K562 (cell line): ENCODE measurements around the gene OR8B4. TPM values are rescaled to one million over a fixed set of nuclear protein-coding genes. Genes with fewer than 3 reads are reported as not detected.
A peak's percentile ranks its signal among the peaks of the same experiment; 100 is the strongest.

Source experiments
- ATAC-seq: fragments of 200-7000 bp; cut with Tn5 transposase; 3 replicates; pipeline ENCODE4 v1.9.1; 2020; ENCODE audit warnings: moderate library complexity
- BruUV-seq: library from RNA; stranded (reverse); fragments of 400-500 nt; replicated peaks from 2 replicates; lab custom pipeline; 2021; lab: Mats Ljungman, UMichigan
- CTCF ChIA-PET: fragments of 300-600 bp; formaldehyde crosslinking; extraction: SDS; loops from one replicate; lab custom pipeline; 2021; ENCODE audit warnings: low intra/inter-chr PET ratio; lab: Yijun Ruan, JAX
- POLR2A ChIA-PET: fragments of 300-600, 350-650 bp; sonication (Branson Sonifier 250); formaldehyde crosslinking; extraction: SDS; loops from one replicate; lab custom pipeline; 2021; ENCODE audit warnings: antibody characterized with exemption, inconsistent platforms; lab: Yijun Ruan, JAX
- DNase-seq, 4 experiments: peaks; one replicate each; pipeline versions ENCODE4 v3.0.0 to v3.0.0-alpha.2; 2011 to 2018; ENCODE audit warnings: low spot score in 3 of 4, mixed read lengths in 3 of 4; ENCODE audit errors: extremely low read depth in 1 of 4
- FAIRE-seq: peaks from 2 replicates; lab custom pipeline; 2011; peaks lifted over from hg19 to GRCh38; lab: Jason Lieb, UNC
- H2AFZ ChIP-seq: 2 replicates; pipeline ENCODE4 v1.6.0; 2011; ENCODE audit warnings: low read depth, low read length, control low read depth, inconsistent platforms
- H3K27ac ChIP-seq: fragments of 200-600 bp; 3 replicates; pipeline ENCODE4 v1.8.0; 2011; ENCODE audit warnings: low read depth, mild to moderate bottlenecking, control low read depth, inconsistent platforms, low read length, moderate library complexity, mixed read lengths; ENCODE audit errors: extremely low read depth
- H3K27me3 ChIP-seq, 2 experiments: fragments of 300-600 bp in 1 of 2; 2 replicates in 1 of 2; 3 replicates in 1 of 2; pipeline versions ENCODE4 v1.6.0 to v1.8.0; 2011; ENCODE audit warnings: inconsistent platforms in 2 of 2, low read length in 2 of 2, mild to moderate bottlenecking in 1 of 2, mixed read lengths in 1 of 2, moderate library complexity in 1 of 2; ENCODE audit not compliant: control insufficient read depth in 2 of 2, insufficient read depth in 2 of 2
- H3K36me3 ChIP-seq: fragments of 300-600 bp; 3 replicates; pipeline ENCODE4 v1.8.0; 2011; ENCODE audit warnings: mild to moderate bottlenecking, low read length, inconsistent platforms; ENCODE audit not compliant: control insufficient read depth, insufficient read depth
- H3K4me1 ChIP-seq, 2 experiments: fragments of 200-600 bp in 1 of 2; replicated peaks in 1 of 2; 2 replicates in 1 of 2; 3 replicates in 1 of 2; pipeline versions ENCODE4 v1.5.1 to v1.8.0; 2011; ENCODE audit warnings: inconsistent platforms in 2 of 2, low read length in 2 of 2, mild to moderate bottlenecking in 1 of 2, mixed read lengths in 1 of 2, moderate library complexity in 1 of 2; ENCODE audit not compliant: control insufficient read depth in 2 of 2, insufficient read depth in 2 of 2
- H3K4me2 ChIP-seq: 2 replicates; pipeline ENCODE4 v1.6.1; 2011; ENCODE audit warnings: low read length, control low read depth, inconsistent platforms, mixed read lengths; ENCODE audit not compliant: insufficient read depth
- H3K4me3 ChIP-seq: fragments of 200-600 bp; sonication (generic), shearing (Covaris generic); 2 replicates; pipeline ENCODE4 v1.5.1; 2016; ENCODE audit warnings: control low read depth, inconsistent platforms
- H3K79me2 ChIP-seq: fragments of 200-600 bp; 3 replicates; pipeline ENCODE4 v1.8.0; 2011; ENCODE audit warnings: low read length, inconsistent platforms; ENCODE audit not compliant: control insufficient read depth, insufficient read depth
- H3K9ac ChIP-seq, 2 experiments: 2 replicates each; pipeline versions ENCODE4 v1.6.0 to v1.6.1; 2011; ENCODE audit warnings: low read depth in 2 of 2, low read length in 2 of 2, control low read depth in 1 of 2, inconsistent platforms in 1 of 2, mild to moderate bottlenecking in 1 of 2, mixed read lengths in 1 of 2; ENCODE audit not compliant: insufficient read depth in 1 of 2
- H3K9me1 ChIP-seq: one replicate; pipeline ENCODE4 v1.6.0; 2011; ENCODE audit warnings: inconsistent platforms, mild to moderate bottlenecking, low read length, moderate library complexity; ENCODE audit not compliant: control insufficient read depth, insufficient read depth
- H3K9me3 ChIP-seq: replicated peaks from 2 replicates; pipeline ENCODE4 v1.5.1; 2011; ENCODE audit warnings: low read depth, low read length, inconsistent platforms; ENCODE audit not compliant: control insufficient read depth, insufficient read depth
- H4K20me1 ChIP-seq: replicated peaks from 2 replicates; pipeline ENCODE4 v1.6.1; 2011; ENCODE audit warnings: low read length, inconsistent platforms, mixed read lengths; ENCODE audit not compliant: control insufficient read depth, insufficient read depth
- CC2D1A ChIP-seq: fragments of 450-650 bp; IDR thresholded peaks from 2 replicates; pipeline ENCODE4 v1.6.1; 2017; ENCODE audit warnings: mild to moderate bottlenecking
- E2F5 ChIP-seq: sonication (generic); formaldehyde crosslinking; IDR thresholded peaks from 2 replicates; pipeline ENCODE4 v1.8.0; 2022; ENCODE audit warnings: mild to moderate bottlenecking, missing genetic modification reagents
- ELF2 ChIP-seq: fragments of 250-450 bp; sonication (Bioruptor Pico); IDR thresholded peaks from 2 replicates; pipeline ENCODE4 v1.5.0; 2021; ENCODE audit warnings: mild to moderate bottlenecking
- GTF2F1 ChIP-seq: IDR thresholded peaks from 2 replicates; pipeline ENCODE4 v1.6.1; 2011; ENCODE audit warnings: low read depth, low read length, improper control_type of control experiment
- MAX ChIP-seq: sonication (generic); formaldehyde crosslinking; IDR thresholded peaks from 2 replicates; pipeline ENCODE4 v1.9.0; 2022; ENCODE audit warnings: mild to moderate bottlenecking, missing genetic modification reagents
- SREBF2 ChIP-seq: sonication (generic); formaldehyde crosslinking; IDR thresholded peaks from 2 replicates; pipeline ENCODE4 v1.4.0; 2020; ENCODE audit warnings: mild to moderate bottlenecking, missing genetic modification reagents
- TCFL5 ChIP-seq: fragments of 250-450 bp; sonication (Bioruptor Pico); conservative IDR thresholded peaks from 2 replicates; pipeline ENCODE4 v1.6.1; 2021; ENCODE audit warnings: mild to moderate bottlenecking, moderate library complexity, matching md5 sums
- ZBTB2 ChIP-seq: fragments of 450-650 bp; IDR thresholded peaks from 2 replicates; pipeline ENCODE4 v1.6.1; 2016; ENCODE audit warnings: antibody characterized with exemption
- ZBTB34 ChIP-seq: fragments of 250-450 bp; sonication (Bioruptor Pico); IDR thresholded peaks from 2 replicates; pipeline ENCODE4 v1.8.0; 2021; ENCODE audit warnings: mild to moderate bottlenecking, moderate library complexity
- ZBTB7A ChIP-seq: IDR thresholded peaks from 2 replicates; pipeline ENCODE4 v1.6.1; 2011; ENCODE audit warnings: low read depth, mild to moderate bottlenecking, low read length, moderate library complexity, borderline replicate concordance; ENCODE audit not compliant: control insufficient read depth
- ZC3H8 ChIP-seq: fragments of 450-650 bp; IDR thresholded peaks from 2 replicates; pipeline ENCODE4 v1.6.1; 2017
- ZNF253 ChIP-seq: fragments of 250-450 bp; sonication (Bioruptor Pico); conservative IDR thresholded peaks from 2 replicates; pipeline ENCODE4 v1.6.1; 2021; ENCODE audit warnings: mild to moderate bottlenecking
- ZNF263 ChIP-seq: sonication (generic); formaldehyde crosslinking; IDR thresholded peaks from 2 replicates; pipeline ENCODE4 v1.8.0; 2022; ENCODE audit warnings: mild to moderate bottlenecking, missing genetic modification reagents, borderline replicate concordance
- ZNF507 ChIP-seq: conservative IDR thresholded peaks from 2 replicates; pipeline ENCODE4 v1.6.1; 2017; ENCODE audit warnings: missing genetic modification characterization, missing compliant biosample characterization
- ZNF766 ChIP-seq: fragments of 200-800 bp; sonication (Bioruptor generic); conservative IDR thresholded peaks from 2 replicates; pipeline ENCODE4 v1.6.1; 2016; ENCODE audit warnings: missing genetic modification characterization, missing compliant biosample characterization
- WGBS: fragments of 100-300 bp; shearing (Covaris generic); methylation state at CpG from one replicate; pipeline ENCODE4 v1.1.6; 2016; ENCODE audit warnings: low coverage, mixed read lengths; ENCODE audit not compliant: insufficient coverage; ENCODE audit errors: missing lambda C conversion rate; 5-methylcytosine and 5-hydroxymethylcytosine counted together
- in situ Hi-C: fragments of 300-500 bp; cut with MboI; formaldehyde crosslinking; loops from 4 replicates; pipeline ENCODE4 v1.15.0; 2018; ENCODE audit warnings: inconsistent platforms, mixed read lengths
- intact Hi-C: fragments of 100-400 bp; cut with micrococcal nuclease; formaldehyde crosslinking; loops from 2 replicates; pipeline ENCODE4 v1.14.2; 2022
- polyA plus RNA-seq, 8 experiments: library from polyadenylated mRNA; depleted of rRNA in 4 of 8; stranded (reverse) in 5 of 8; unstranded in 3 of 8; fragments of >200 nt; fragmentation: Nextera tagmentation in 2 of 8; fragmentation: Illumina TruSeq in 1 of 8; extraction: Ambion mirVana in 2 of 8; extraction: Trizol in 1 of 8; gene quantifications; 2 replicates each; pipeline versions ENCODE4 v1.2.1 to v1.2.3, GENCODE V29; 2011 to 2014; ENCODE audit warnings: inconsistent platforms in 1 of 8, missing spikeins in 1 of 8
- total RNA-seq, 7 experiments: library from RNA; depleted of rRNA in 6 of 7; stranded (reverse); fragments of >200 nt in 6 of 7; fragmentation: Illumina TruSeq in 2 of 7; extraction: Trizol in 2 of 7; gene quantifications; 2 replicates each; pipeline versions ENCODE4 v1.2.1 to v1.2.3, GENCODE V29; 2011 to 2021; ENCODE audit warnings: low replicate concordance in 1 of 7

OR8B4 gene
- total and polyA plus RNA-seq, 9 of the 15 experiments (the other 6 are each of a cell fraction or from before 2014, with no cell fraction given): not detected

- 66% methylated on average over 2 of the region's 2 CpGs for WGBS
- H4K20me1 ChIP-seq: no peaks in the 10 kb centered on the region
- peaks cover 0 to 2% of the 10 kb centered on the region in 2 experiments; a peak in 2 of 5 replicates for H3K4me1 ChIP-seq
- in situ Hi-C loops (no loop called here), intact Hi-C loops (loop anchor here (10.0 kb wide), 1 partner anchor 60 kb away; the partner anchor contains the start of gene OR8D2)
- no peaks in the 10 kb centered on the region for H3K36me3 ChIP-seq
- H3K9ac ChIP-seq: no peak within 1 kb of the TSS
- ATAC-seq: no peak
- FAIRE-seq: peak; percentile 19
- H3K9me3 ChIP-seq: no peaks in the 10 kb centered on the region
- ChIA-PET POLR2A (no interaction called here), CTCF (no interaction called here)
- H3K9me1 ChIP-seq: no peaks in the 10 kb centered on the region
- no peak within 1 kb of the TSS for H3K4me2 ChIP-seq
- no peak within 1 kb of the TSS for H3K27ac ChIP-seq
- BruUV-seq: no TSS peak
- no peak within 1 kb of the TSS for H2AFZ ChIP-seq
- H3K4me3 ChIP-seq: no peak within 1 kb of the TSS
- no peaks in the 10 kb centered on the region for H3K79me2 ChIP-seq
- H3K27me3 ChIP-seq: no peaks in the 10 kb centered on the region
- no peak for DNase-seq
- TF ChIP-seq ZC3H8 (no peak), MAX (CRISPR knock-in tag) (no peak), ZBTB34 (no peak), ZNF263 (no peak), GTF2F1 (no peak), ZNF253 (CRISPR knock-in tag) (no peak), ZNF507 (tag) (no peak), SREBF2 (no peak), ZBTB2 (no peak), E2F5 (CRISPR knock-in tag) (no peak), TCFL5 (CRISPR knock-in tag) (no peak), ZBTB7A (no peak), CC2D1A (no peak), ELF2 (CRISPR knock-in tag) (no peak), ZNF766 (no peak)
Measured at GRCh38 chr11:124384399-124384798, 40.3 kb downstream of the OR8B4 start, which contains the start of gene OR8B2. OR8B2 (minus strand) TSS chr11:124384499; CDS start chr11:124383343, 1,156 bp downstream.
